WTC11 (cell line): Measurements from ENCODE around the gene KLHL35. TPM values are rescaled to one million over a fixed set of nuclear protein-coding genes. Genes with fewer than 3 reads are reported as not detected.

ENCODE experiments used
- ATAC-seq: fragments of 200-7000 bp; cut with Tn5 transposase; 2 replicates; pipeline ENCODE4 v1.10.0; 2021; ENCODE audit warnings: mild to moderate bottlenecking, moderate library complexity
- CTCF ChIA-PET: fragments of 300-600 bp; sonication (Branson Sonifier 250); formaldehyde crosslinking; loops from one replicate; lab custom pipeline; 2021; ENCODE audit warnings: antibody characterized with exemption; lab: Charles Lee
- POLR2A ChIA-PET: fragments of 350-600 bp; sonication (Branson Sonifier 250); formaldehyde crosslinking; loops from one replicate; lab custom pipeline; 2021; ENCODE audit warnings: antibody characterized with exemption; lab: Charles Lee
- DNase-seq: peaks from one replicate; pipeline ENCODE4 v3.0.0; 2021; ENCODE audit warnings: low spot score
- H3K27ac Mint-ChIP-seq: 2 replicates; pipeline ENCODE4 v1.8.0; 2021; ENCODE audit warnings: mixed read lengths
- H3K27me3 Mint-ChIP-seq: 2 replicates; pipeline ENCODE4 v1.8.0; 2021; ENCODE audit warnings: low read depth, mild to moderate bottlenecking, moderate library complexity, mixed read lengths
- H3K36me3 Mint-ChIP-seq: 2 replicates; pipeline ENCODE4 v1.8.0; 2021; ENCODE audit warnings: mixed read lengths
- H3K4me1 Mint-ChIP-seq: 2 replicates; pipeline ENCODE4 v1.8.0; 2022; ENCODE audit warnings: mixed read lengths
- H3K4me3 Mint-ChIP-seq: 2 replicates; pipeline ENCODE4 v1.8.0; 2021; ENCODE audit warnings: mild to moderate bottlenecking, moderate library complexity, mixed read lengths
- H3K9me3 Mint-ChIP-seq: 2 replicates; pipeline ENCODE4 v1.8.0; 2021; ENCODE audit warnings: mixed read lengths
- CDX4 ChIP-seq: fragments of 250-450 bp; sonication (Bioruptor Pico); IDR thresholded peaks from 2 replicates; pipeline ENCODE4 v1.9.0; 2021; ENCODE audit warnings: moderate library complexity, mild to moderate bottlenecking, inconsistent platforms, borderline replicate concordance
- FOXK1 ChIP-seq: sonication (generic); formaldehyde crosslinking; IDR thresholded peaks from 2 replicates; pipeline ENCODE4 v1.8.0; 2022; ENCODE audit warnings: mild to moderate bottlenecking, moderate library complexity, missing genetic modification reagents
- FOXP4 ChIP-seq: sonication (generic); formaldehyde crosslinking; IDR thresholded peaks from 2 replicates; pipeline ENCODE4 v1.8.0; 2022; ENCODE audit warnings: mild to moderate bottlenecking, missing genetic modification reagents
- HMGXB4 ChIP-seq: sonication (generic); formaldehyde crosslinking; IDR thresholded peaks from 2 replicates; pipeline ENCODE4 v1.8.1; 2023; ENCODE audit warnings: mild to moderate bottlenecking, moderate library complexity, missing genetic modification reagents
- IRF1 ChIP-seq: sonication (generic); formaldehyde crosslinking; IDR thresholded peaks from 2 replicates; pipeline ENCODE4 v1.8.0; 2023; ENCODE audit warnings: missing genetic modification reagents
- KAT7 ChIP-seq: sonication (generic); formaldehyde crosslinking; IDR thresholded peaks from 2 replicates; pipeline ENCODE4 v1.8.1; 2023; ENCODE audit warnings: missing genetic modification reagents, mild to moderate bottlenecking, borderline replicate concordance
- MXD4 ChIP-seq: fragments of 250-450 bp; sonication (Bioruptor Pico); IDR thresholded peaks from 2 replicates; pipeline ENCODE4 v1.8.0; 2021; ENCODE audit warnings: mild to moderate bottlenecking, moderate library complexity, borderline replicate concordance
- NR1H2 ChIP-seq: sonication (generic); formaldehyde crosslinking; IDR thresholded peaks from 2 replicates; pipeline ENCODE4 v1.9.0; 2021; ENCODE audit warnings: mild to moderate bottlenecking, moderate library complexity, missing genetic modification reagents
- PRDM15 ChIP-seq: sonication (generic); formaldehyde crosslinking; IDR thresholded peaks from 2 replicates; pipeline ENCODE4 v1.8.0; 2022; ENCODE audit warnings: missing genetic modification reagents
- PRRX2 ChIP-seq: fragments of 250-450 bp; sonication (Bioruptor Pico); IDR thresholded peaks from 2 replicates; pipeline ENCODE4 v1.8.0; 2021; ENCODE audit warnings: mild to moderate bottlenecking
- SMAD4 ChIP-seq: sonication (generic); formaldehyde crosslinking; IDR thresholded peaks from 2 replicates; pipeline ENCODE4 v1.8.0; 2022; ENCODE audit warnings: mild to moderate bottlenecking, missing genetic modification reagents
- TCF7 ChIP-seq: sonication (generic); formaldehyde crosslinking; IDR thresholded peaks from 2 replicates; pipeline ENCODE4 v1.8.0; 2022; ENCODE audit warnings: mild to moderate bottlenecking, low read depth, missing genetic modification reagents, moderate library complexity
- ZNF281 ChIP-seq: sonication (generic); formaldehyde crosslinking; IDR thresholded peaks from 2 replicates; pipeline ENCODE4 v1.8.0; 2023; ENCODE audit warnings: mild to moderate bottlenecking, missing genetic modification reagents
- ZNF671 ChIP-seq: fragments of 250-450 bp; sonication (Bioruptor Pico); IDR thresholded peaks from 2 replicates; pipeline ENCODE4 v1.8.0; 2021; ENCODE audit warnings: mild to moderate bottlenecking
- ZSCAN18 ChIP-seq: fragments of 250-450 bp; sonication (Bioruptor Pico); IDR thresholded peaks from 2 replicates; pipeline ENCODE4 v2.1.2; 2022; ENCODE audit warnings: mild to moderate bottlenecking, moderate library complexity
- total RNA-seq: library from RNA; stranded (reverse); gene quantifications from 3 replicates; pipeline ENCODE4 v1.2.3, GENCODE V29; 2021
- TF ChIP-seq, protein P1 (sequence below): sonication (generic); formaldehyde crosslinking; IDR thresholded peaks from 2 replicates; pipeline ENCODE4 v1.8.1; 2022; ENCODE audit warnings: low read depth, missing genetic modification reagents, borderline replicate concordance
- TF ChIP-seq, protein P2 (sequence below): fragments of 250-450 bp; sonication (Bioruptor Pico); conservative IDR thresholded peaks from 2 replicates; pipeline ENCODE4 v1.9.0; 2021; ENCODE audit warnings: mild to moderate bottlenecking

Gene KLHL35
- total RNA-seq, 1 experiment from 2014 or later, result 0.22 TPM

GRCh38 chr11:75449271-75449670 lies 16.3 kb upstream of the KLHL35 start:
- POLR2A ChIA-PET, result no interaction called here
- ATAC-seq (no peak), DNase-seq (no peak)
- CTCF ChIA-PET, result interaction anchor here (0.6 to 0.8 kb wide), 2 partner anchors 8 to 61 kb away, joined by 3 read pairs; no protein-coding TSS in a partner anchor
- no peaks in the 10 kb centered on the region for H3K4me1 Mint-ChIP-seq
- no peak overlapping the region for H3K27ac Mint-ChIP-seq
- no peak for TF ChIP-seq IRF1 (CRISPR knock-in tag)
- TF ChIP-seq NR1H2, result no peak
- no peak for TF ChIP-seq FOXP4 (CRISPR knock-in tag)
- no peak for TF ChIP-seq ZSCAN18
- no peak for TF ChIP-seq CDX4
- TF ChIP-seq HMGXB4 (CRISPR knock-in tag), result no peak
- TF ChIP-seq MXD4 (CRISPR knock-in tag), result no peak
- no peak for TF ChIP-seq PRRX2
- TF ChIP-seq, protein P1, sequence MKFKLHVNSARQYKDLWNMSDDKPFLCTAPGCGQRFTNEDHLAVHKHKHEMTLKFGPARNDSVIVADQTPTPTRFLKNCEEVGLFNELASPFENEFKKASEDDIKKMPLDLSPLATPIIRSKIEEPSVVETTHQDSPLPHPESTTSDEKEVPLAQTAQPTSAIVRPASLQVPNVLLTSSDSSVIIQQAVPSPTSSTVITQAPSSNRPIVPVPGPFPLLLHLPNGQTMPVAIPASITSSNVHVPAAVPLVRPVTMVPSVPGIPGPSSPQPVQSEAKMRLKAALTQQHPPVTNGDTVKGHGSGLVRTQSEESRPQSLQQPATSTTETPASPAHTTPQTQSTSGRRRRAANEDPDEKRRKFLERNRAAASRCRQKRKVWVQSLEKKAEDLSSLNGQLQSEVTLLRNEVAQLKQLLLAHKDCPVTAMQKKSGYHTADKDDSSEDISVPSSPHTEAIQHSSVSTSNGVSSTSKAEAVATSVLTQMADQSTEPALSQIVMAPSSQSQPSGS (CRISPR knock-in tag), result no peak
- no peak for TF ChIP-seq FOXK1 (CRISPR knock-in tag)
- no peak for TF ChIP-seq KAT7 (CRISPR knock-in tag)
- TF ChIP-seq PRDM15 (CRISPR knock-in tag), result no peak
- TF ChIP-seq SMAD4 (CRISPR knock-in tag), result no peak
- no peak for TF ChIP-seq ZNF281
- TF ChIP-seq ZNF671 (CRISPR knock-in tag), result no peak
- TF ChIP-seq TCF7 (CRISPR knock-in tag), result no peak
- TF ChIP-seq, protein P2, sequence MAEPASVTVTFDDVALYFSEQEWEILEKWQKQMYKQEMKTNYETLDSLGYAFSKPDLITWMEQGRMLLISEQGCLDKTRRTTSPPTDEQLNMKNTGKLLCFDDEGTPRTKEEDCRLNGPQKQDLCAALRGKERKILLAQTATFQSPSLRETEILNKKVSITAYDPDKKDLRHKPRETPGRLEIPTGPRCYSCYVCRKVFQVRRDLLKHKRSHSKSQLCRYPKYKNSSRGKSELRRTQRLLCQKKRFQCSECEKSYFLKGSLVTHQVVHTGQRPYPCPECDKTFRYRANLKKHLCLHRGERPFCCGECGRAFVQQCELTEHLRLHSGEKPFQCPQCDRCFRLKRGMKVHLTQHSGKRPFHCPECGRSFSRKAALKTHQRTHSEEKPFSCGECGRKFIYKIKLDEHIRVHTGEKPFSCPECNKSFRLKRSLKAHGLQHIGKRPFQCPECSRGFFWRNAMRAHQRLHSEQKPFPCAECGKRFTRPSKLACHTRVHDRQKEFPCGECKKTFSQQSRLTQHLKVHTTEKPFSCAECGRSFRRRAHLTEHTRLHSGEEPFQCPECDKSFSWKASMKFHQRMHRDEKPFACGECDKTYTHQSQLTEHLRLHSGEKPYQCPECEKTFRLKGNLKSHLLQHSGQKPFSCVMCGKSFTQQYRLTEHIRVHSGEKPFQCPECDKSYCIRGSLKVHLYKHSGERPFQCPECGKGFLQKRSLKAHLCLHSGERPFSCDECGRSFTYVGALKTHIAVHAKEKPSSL, result no peak
- H3K27me3 Mint-ChIP-seq, result peaks cover 4% of the 10 kb centered on the region
- H3K36me3 Mint-ChIP-seq, result no peaks in the 10 kb centered on the region
- no peaks in the 10 kb centered on the region for H3K9me3 Mint-ChIP-seq
- no peak overlapping the region for H3K4me3 Mint-ChIP-seq
